Ascending aorta (tissue), 2 donors: ENCODE measurements around the gene GOLPH3. TPM values are rescaled to one million over a fixed set of nuclear protein-coding genes. Genes with fewer than 3 reads are reported as not detected.
A peak's percentile ranks its signal among the peaks of the same experiment; 100 is the strongest.

Experiments used
- DNase-seq, 2 donors: peaks; one replicate each; pipeline ENCODE4 v3.0.0-alpha.2; 2019; ENCODE audit warnings: low spot score in 2 of 2
- H3K27ac ChIP-seq, 2 donors: fragments of 200-600 bp; sonication (generic); one replicate each; pipeline ENCODE4 v1.5.1; 2016 to 2017; ENCODE audit warnings: mild to moderate bottlenecking in 1 of 2
- H3K27me3 ChIP-seq: fragments of 200-600 bp; sonication (generic); one replicate; pipeline ENCODE4 v1.5.1; 2017
- H3K36me3 ChIP-seq, 2 donors: fragments of 200-600 bp; sonication (generic); one replicate each; pipeline ENCODE4 v1.5.1; 2016
- H3K4me1 ChIP-seq, 2 donors: fragments of 200-600 bp; sonication (generic); one replicate each; pipeline ENCODE4 v1.5.1; 2016 to 2017; ENCODE audit warnings: mild to moderate bottlenecking in 1 of 2
- H3K4me3 ChIP-seq, 2 donors: fragments of 200-600 bp; sonication (generic); one replicate each; pipeline ENCODE4 v1.5.1; 2016 to 2017; ENCODE audit warnings: mild to moderate bottlenecking in 1 of 2
- H3K9me3 ChIP-seq, 2 donors: fragments of 200-600 bp; sonication (generic); one replicate each; pipeline ENCODE4 v1.5.1; 2016
- CTCF ChIP-seq, 3 experiments: fragments of 200-600 bp in 2 of 3; fragments of 450-650 bp in 1 of 3; sonication (generic) in 2 of 3; IDR thresholded peaks; one replicate each; pipeline ENCODE4 v1.5.1; 2016 to 2019; ENCODE audit warnings: antibody characterized with exemption in 3 of 3, mild to moderate bottlenecking in 1 of 3, moderate library complexity in 1 of 3
- intact Hi-C: fragments of 100-400 bp; cut with DNase I; formaldehyde crosslinking; loops from one replicate; pipeline ENCODE4 v1.15.1; 2023
- total RNA-seq: library from RNA; depleted of rRNA; stranded (reverse); fragments of >200 nt; gene quantifications from one replicate; pipeline ENCODE4 v1.1.0, GENCODE V29; 2016

Gene GOLPH3
- total RNA-seq, 1 donor from 2014 or later: 171 TPM

- Histone ChIP-seq H3K4me3 (no peak overlapping the region), H3K4me1 (peaks cover 0 to 8% of the 10 kb centered on the region in 2 donors), H3K27me3 (no peaks in the 10 kb centered on the region), H3K9me3 (no peaks in the 10 kb centered on the region), H3K36me3 (peaks cover 52 to 68% of the 10 kb centered on the region in 2 donors), H3K27ac (no peak overlapping the region)
- no peak for DNase-seq
- intact Hi-C loops: no loop called here
- TF ChIP-seq CTCF (IDR thresholded peaks at IDR 0.05): no peak
Measured at GRCh38 chr5:32102254-32102986, 71.7 kb downstream of the GOLPH3 start.

- Histone ChIP-seq H3K4me3 (no peak overlapping the region), H3K4me1 (peaks cover 0 to 8% of the 10 kb centered on the region in 2 donors), H3K27ac (no peak overlapping the region), H3K9me3 (no peaks in the 10 kb centered on the region), H3K27me3 (no peaks in the 10 kb centered on the region), H3K36me3 (peaks cover 45 to 54% of the 10 kb centered on the region in 2 donors)
- no peak for DNase-seq
- intact Hi-C loops: no loop called here
- no peak for TF ChIP-seq CTCF (IDR thresholded peaks at IDR 0.05)
Measured at GRCh38 chr5:32100691-32101302, 73.3 kb downstream of the GOLPH3 start.

- H3K9me3 ChIP-seq: no peaks in the 10 kb centered on the region
- no peak for TF ChIP-seq CTCF (IDR thresholded peaks at IDR 0.05)
- intact Hi-C loops: no loop called here
- H3K4me1 ChIP-seq: peaks cover 0 to 11% of the 10 kb centered on the region in 2 donors
- H3K27me3 ChIP-seq: no peaks in the 10 kb centered on the region
- H3K36me3 ChIP-seq: peaks cover 39 to 50% of the 10 kb centered on the region in 2 donors
- H3K27ac ChIP-seq: no peak overlapping the region
- no peak for DNase-seq
- H3K4me3 ChIP-seq: no peak overlapping the region
Measured at GRCh38 chr5:32100230-32100629, 73.9 kb downstream of the GOLPH3 start.

GRCh38 chr5:32099486-32100035 is 74.6 kb downstream of the GOLPH3 start:
- peaks cover 0 to 15% of the 10 kb centered on the region in 2 donors for H3K4me1 ChIP-seq
- H3K9me3 ChIP-seq: no peaks in the 10 kb centered on the region
- no peak for TF ChIP-seq CTCF (IDR thresholded peaks at IDR 0.05)
- no peak for DNase-seq
- no peaks in the 10 kb centered on the region for H3K27me3 ChIP-seq
- intact Hi-C loops: loop anchor here (10.0 kb wide), 1 partner anchor 455 kb away; no protein-coding TSS in a partner anchor
- peaks cover 33 to 43% of the 10 kb centered on the region in 2 donors for H3K36me3 ChIP-seq
- H3K27ac ChIP-seq: no peak overlapping the region
- H3K4me3 ChIP-seq: no peak overlapping the region

GRCh38 chr5:32098890-32099310 is 75.2 kb downstream of the GOLPH3 start:
- DNase-seq: no peak
- intact Hi-C loops: loop anchor here (10.0 kb wide), 1 partner anchor 454 kb away; no protein-coding TSS in a partner anchor
- peak overlapping the region; percentile 24 to 25 for H3K27ac ChIP-seq
- no peak for TF ChIP-seq CTCF (IDR thresholded peaks at IDR 0.05)
- H3K4me1 ChIP-seq: peaks cover 0 to 15% of the 10 kb centered on the region in 2 donors
- peaks cover 27 to 38% of the 10 kb centered on the region in 2 donors for H3K36me3 ChIP-seq
- H3K4me3 ChIP-seq: peak overlapping the region in 1 of 2 donors; percentile 20
- no peaks in the 10 kb centered on the region for H3K27me3 ChIP-seq
- no peaks in the 10 kb centered on the region for H3K9me3 ChIP-seq
